Natural killer cell (primary cell): Measurements from ENCODE around the gene C9orf57. TPM values are rescaled to one million over a fixed set of nuclear protein-coding genes. Genes with fewer than 3 reads are reported as not detected.
"Not testable (repeated sequence)": the region's sequence is repeated elsewhere in the genome, so short reads cannot be mapped to it uniquely, and the experiment has no call there.

Experiments
- ATAC-seq, 3 donors: fragments of 150-1000 bp in 2 of 3; fragments of 200-7000 bp in 1 of 3; cut with Tn5 transposase; 1 replicate in 1 of 3; 2 replicates in 2 of 3; pipeline ENCODE4 v1.10.0; 2021; ENCODE audit warnings: mild to moderate bottlenecking in 2 of 3, moderate library complexity in 2 of 3
- DNase-seq, 2 donors: peaks; one replicate each; pipeline versions ENCODE4 v3.0.0 to v3.0.0-alpha.2; 2013 to 2021; ENCODE audit warnings: mixed read lengths in 1 of 2
- H3K27ac ChIP-seq: one replicate; pipeline ENCODE4 v1.5.1; 2013; ENCODE audit warnings: mild to moderate bottlenecking, low read length
- H3K27me3 ChIP-seq: one replicate; pipeline ENCODE4 v1.6.1; 2013; ENCODE audit warnings: low read length; ENCODE audit not compliant: control insufficient read depth, insufficient read depth
- H3K36me3 ChIP-seq: one replicate; pipeline ENCODE4 v1.6.1; 2013; ENCODE audit warnings: low read length; ENCODE audit not compliant: control insufficient read depth, insufficient read depth
- H3K4me1 ChIP-seq: one replicate; pipeline ENCODE4 v1.6.1; 2013; ENCODE audit warnings: low read length; ENCODE audit not compliant: control insufficient read depth, insufficient read depth
- H3K4me3 ChIP-seq: one replicate; pipeline ENCODE4 v1.5.1; 2013; ENCODE audit warnings: low read length
- H3K9me3 ChIP-seq: one replicate; pipeline ENCODE4 v1.6.1; 2013; ENCODE audit warnings: low read length; ENCODE audit not compliant: control insufficient read depth, insufficient read depth
- H3K27ac Mint-ChIP-seq, 2 donors: one replicate each; pipeline ENCODE4 v1.8.0; 2022; ENCODE audit warnings: mild to moderate bottlenecking in 2 of 2, mixed read lengths in 2 of 2, moderate library complexity in 1 of 2
- H3K27me3 Mint-ChIP-seq, 2 donors: one replicate each; pipeline ENCODE4 v1.8.0; 2022; ENCODE audit warnings: low read depth in 2 of 2, mixed read lengths in 2 of 2
- H3K36me3 Mint-ChIP-seq: one replicate; pipeline ENCODE4 v1.8.0; 2022; ENCODE audit warnings: mixed read lengths
- H3K4me1 Mint-ChIP-seq, 2 donors: one replicate each; pipeline ENCODE4 v1.8.0; 2022; ENCODE audit warnings: mixed read lengths in 2 of 2
- H3K4me3 Mint-ChIP-seq: one replicate; pipeline ENCODE4 v1.8.0; 2022; ENCODE audit warnings: mild to moderate bottlenecking, moderate library complexity, mixed read lengths
- H3K9me3 Mint-ChIP-seq, 2 donors: one replicate each; pipeline ENCODE4 v1.8.0; 2022; ENCODE audit warnings: mixed read lengths in 2 of 2
- WGBS: methylation state at CpG from one replicate; pipeline ENCODE4 v1.1.7; 2013; ENCODE audit warnings: missing lambda C conversion rate; ENCODE audit not compliant: insufficient coverage; 5-methylcytosine and 5-hydroxymethylcytosine counted together
- intact Hi-C: fragments of 100-400 bp; cut with micrococcal nuclease; formaldehyde crosslinking; loops from one replicate; pipeline ENCODE4 v1.14.2; 2022
- total RNA-seq, 4 donors: library from RNA; stranded (reverse); fragments of 120-200 nt in 1 of 4; gene quantifications; one replicate each; pipeline versions ENCODE4 v1.2.3 to v1.2.4, GENCODE V29; 2013 to 2022
- TF ChIP-seq, protein P1 (sequence below): fragments of 200-600 bp; IDR thresholded peaks from one replicate; pipeline ENCODE4 v1.8.0; 2022; ENCODE audit warnings: antibody characterized with exemption

Gene C9orf57
- total RNA-seq, 3 donors from 2014 or later (not counting 1 experiment from before 2014, with no cell fraction given): not detected

DNA sequence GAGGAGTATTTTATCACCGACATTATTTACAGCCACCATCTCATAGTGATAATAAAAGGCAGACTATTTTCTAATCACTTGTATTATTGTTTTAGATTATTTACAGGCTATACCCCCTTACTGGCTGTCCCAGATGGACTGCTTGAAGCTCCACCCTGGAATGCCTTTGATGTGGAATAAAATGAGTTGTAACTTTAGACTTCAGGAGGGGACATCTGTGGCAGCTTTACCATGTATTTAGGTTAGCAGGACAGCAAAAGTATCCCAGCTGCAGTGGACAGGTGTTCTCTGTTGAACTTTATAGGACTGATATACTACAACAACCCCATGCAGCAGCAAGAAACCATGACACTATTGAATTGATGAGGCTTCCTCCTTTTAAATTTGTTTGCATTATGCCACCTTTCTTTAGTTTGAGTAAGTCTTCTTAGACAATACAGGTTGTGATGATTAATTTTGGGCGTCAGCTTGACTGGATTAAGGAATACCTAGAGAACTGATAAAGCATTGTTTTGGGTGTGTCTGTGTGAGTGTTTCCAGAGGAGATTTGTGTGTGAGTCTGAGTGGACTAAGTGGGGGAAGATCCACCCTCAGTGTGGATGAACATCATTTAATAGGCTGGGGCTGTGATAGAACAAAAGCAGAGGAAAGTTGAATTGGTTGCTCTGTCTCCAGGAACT is 29.2 kb upstream of the C9orf57 start:
- no peaks in the 10 kb centered on the region for H3K4me1 ChIP-seq
- no peak overlapping the region for H3K27ac Mint-ChIP-seq
- DNase-seq (no peak), ATAC-seq (no peak)
- H3K36me3 ChIP-seq: no peaks in the 10 kb centered on the region
- H3K36me3 Mint-ChIP-seq: no peaks in the 10 kb centered on the region
- no peaks in the 10 kb centered on the region for H3K9me3 Mint-ChIP-seq
- WGBS: 71% methylated on average over 1 of the region's 2 CpGs
- H3K27ac ChIP-seq: no peak overlapping the region
- no peaks in the 10 kb centered on the region for H3K9me3 ChIP-seq
- TF ChIP-seq, protein P1, sequence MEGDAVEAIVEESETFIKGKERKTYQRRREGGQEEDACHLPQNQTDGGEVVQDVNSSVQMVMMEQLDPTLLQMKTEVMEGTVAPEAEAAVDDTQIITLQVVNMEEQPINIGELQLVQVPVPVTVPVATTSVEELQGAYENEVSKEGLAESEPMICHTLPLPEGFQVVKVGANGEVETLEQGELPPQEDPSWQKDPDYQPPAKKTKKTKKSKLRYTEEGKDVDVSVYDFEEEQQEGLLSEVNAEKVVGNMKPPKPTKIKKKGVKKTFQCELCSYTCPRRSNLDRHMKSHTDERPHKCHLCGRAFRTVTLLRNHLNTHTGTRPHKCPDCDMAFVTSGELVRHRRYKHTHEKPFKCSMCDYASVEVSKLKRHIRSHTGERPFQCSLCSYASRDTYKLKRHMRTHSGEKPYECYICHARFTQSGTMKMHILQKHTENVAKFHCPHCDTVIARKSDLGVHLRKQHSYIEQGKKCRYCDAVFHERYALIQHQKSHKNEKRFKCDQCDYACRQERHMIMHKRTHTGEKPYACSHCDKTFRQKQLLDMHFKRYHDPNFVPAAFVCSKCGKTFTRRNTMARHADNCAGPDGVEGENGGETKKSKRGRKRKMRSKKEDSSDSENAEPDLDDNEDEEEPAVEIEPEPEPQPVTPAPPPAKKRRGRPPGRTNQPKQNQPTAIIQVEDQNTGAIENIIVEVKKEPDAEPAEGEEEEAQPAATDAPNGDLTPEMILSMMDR: no peak
- H3K27me3 Mint-ChIP-seq: peaks cover under 1 to 13% of the 10 kb centered on the region in 2 donors
- no peak overlapping the region for H3K4me3 ChIP-seq
- intact Hi-C loops: no loop called here
- H3K4me3 Mint-ChIP-seq: no peak overlapping the region
- no peaks in the 10 kb centered on the region for H3K4me1 Mint-ChIP-seq
- no peaks in the 10 kb centered on the region for H3K27me3 ChIP-seq

DNA sequence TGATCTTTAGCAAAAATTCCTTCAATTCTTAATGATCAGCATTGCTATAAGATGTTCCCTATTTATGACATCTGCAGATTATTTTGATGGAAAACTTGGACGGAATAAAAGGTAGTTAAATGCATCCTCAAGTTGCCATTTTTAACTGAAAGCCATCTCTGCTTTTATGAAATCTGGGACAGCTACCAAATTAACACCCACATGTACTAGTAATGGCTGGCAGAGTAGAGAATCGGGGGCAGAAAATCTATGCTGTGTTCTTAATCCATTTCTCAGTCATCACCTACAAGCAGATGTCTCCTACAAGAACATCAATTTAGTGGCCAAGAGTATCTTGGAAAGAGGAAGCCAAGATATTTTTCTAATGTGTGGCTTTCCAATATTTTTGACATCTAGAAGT is 22.1 kb upstream of the C9orf57 start:
- Histone ChIP-seq H3K4me1 (no peaks in the 10 kb centered on the region), H3K4me3 (no peak overlapping the region), H3K9me3 (no peaks in the 10 kb centered on the region), H3K36me3 (no peaks in the 10 kb centered on the region), H3K27me3 (peaks cover 2% of the 10 kb centered on the region), H3K27ac (no peak overlapping the region)
- Mint-ChIP-seq H3K9me3 (no peaks in the 10 kb centered on the region), H3K4me1 (no peaks in the 10 kb centered on the region), H3K27me3 (peaks cover 8 to 12% of the 10 kb centered on the region in 2 donors), H3K4me3 (no peak overlapping the region), H3K36me3 (no peaks in the 10 kb centered on the region), H3K27ac (no peak overlapping the region)
- 88% methylated on average over 2 of the region's 2 CpGs for WGBS
- TF ChIP-seq, protein P1: no peak
- ATAC-seq (no peak), DNase-seq (no peak)
- intact Hi-C loops: no loop called here

DNA sequence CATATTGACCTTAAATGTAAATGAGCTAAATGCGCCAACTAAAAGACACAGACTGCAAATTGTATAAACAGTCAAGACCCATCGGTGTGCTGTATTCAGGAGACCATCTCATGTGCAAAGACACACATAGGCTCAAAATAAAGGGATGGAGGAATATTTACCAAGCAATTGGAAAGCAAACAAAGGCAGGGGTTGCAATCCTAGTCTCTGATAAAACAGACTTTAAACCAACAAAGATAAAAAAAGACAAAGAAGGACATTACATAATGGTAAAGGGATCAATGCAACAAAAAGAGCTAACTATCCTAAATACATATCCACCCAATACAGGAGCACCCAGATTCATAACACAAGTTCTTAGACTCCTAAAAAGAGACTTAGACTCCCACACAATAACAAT is 14.3 kb upstream of the C9orf57 start:
- H3K4me3 Mint-ChIP-seq, H3K27me3 ChIP-seq, H3K27ac Mint-ChIP-seq, H3K36me3 Mint-ChIP-seq, DNase-seq, H3K9me3 ChIP-seq, intact Hi-C loops, H3K27ac ChIP-seq, H3K4me1 ChIP-seq, H3K36me3 ChIP-seq, H3K4me1 Mint-ChIP-seq, H3K9me3 Mint-ChIP-seq, ATAC-seq, H3K4me3 ChIP-seq: not testable (repeated sequence)
- WGBS: 96% methylated on average over 2 of the region's 2 CpGs
- peaks cover 5 to 15% of the 10 kb centered on the region in 2 donors for H3K27me3 Mint-ChIP-seq

DNA sequence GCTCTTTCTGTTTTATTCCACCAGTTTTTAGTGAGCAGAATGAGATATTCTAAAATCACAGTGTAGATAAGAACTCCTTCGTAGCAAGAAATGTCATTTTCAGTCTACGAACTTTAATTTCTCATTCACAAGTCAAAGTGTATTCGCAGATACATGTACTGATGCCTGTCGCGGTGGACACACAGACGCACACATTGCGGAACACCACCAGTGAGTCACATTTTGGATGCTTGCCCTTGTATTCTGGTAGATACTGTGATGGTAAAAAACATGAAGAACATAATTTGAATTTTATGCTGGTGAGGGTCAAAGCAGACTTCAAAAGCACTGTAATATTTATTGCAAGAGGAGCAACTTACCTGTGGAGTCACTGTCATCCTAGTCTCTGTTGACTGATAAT is 4.7 kb upstream of the C9orf57 start:
- Mint-ChIP-seq H3K4me3 (no peak overlapping the region), H3K36me3 (no peaks in the 10 kb centered on the region), H3K4me1 (no peaks in the 10 kb centered on the region), H3K27ac (no peak overlapping the region), H3K9me3 (no peaks in the 10 kb centered on the region), H3K27me3 (peaks cover 8 to 16% of the 10 kb centered on the region in 2 donors)
- H3K27ac ChIP-seq: no peak overlapping the region
- H3K9me3 ChIP-seq: no peaks in the 10 kb centered on the region
- no peaks in the 10 kb centered on the region for H3K36me3 ChIP-seq
- no peaks in the 10 kb centered on the region for H3K4me1 ChIP-seq
- intact Hi-C loops: no loop called here
- 81% methylated on average over 7 of the region's 7 CpGs for WGBS
- TF ChIP-seq, protein P1: no peak
- DNase-seq: no peak
- ATAC-seq: no peak
- no peak overlapping the region for H3K4me3 ChIP-seq
- H3K27me3 ChIP-seq: no peaks in the 10 kb centered on the region
